Lower leg skin (tissue), 4 donors: ENCODE measurements around the gene AP3D1. TPM values are rescaled to one million over a fixed set of nuclear protein-coding genes. Genes with fewer than 3 reads are reported as not detected.

Experiments
- DNase-seq, 2 donors: peaks; one replicate each; pipeline ENCODE4 v3.0.0-alpha.2; 2019; ENCODE audit warnings: low spot score in 2 of 2
- H3K4me3 ChIP-seq: fragments of 200-600 bp; sonication (generic); 2 replicates; pipeline ENCODE4 v1.5.1; 2017; ENCODE audit warnings: mild to moderate bottlenecking, low read depth; ENCODE audit not compliant: poor library complexity, severe bottlenecking
- POLR2A ChIP-seq, 2 donors: fragments of 450-650 bp; IDR thresholded peaks; one replicate each; pipeline ENCODE4 v1.6.1; 2016 to 2017; ENCODE audit warnings: antibody characterized with exemption in 2 of 2, mild to moderate bottlenecking in 1 of 2, moderate library complexity in 1 of 2
- WGBS, 2 donors: methylation state at CpG; one replicate each; pipeline ENCODE4 v1.1.5; 2018; 5-methylcytosine and 5-hydroxymethylcytosine counted together
- intact Hi-C: fragments of 100-400 bp; cut with DNase I; formaldehyde crosslinking; loops from one replicate; pipeline ENCODE4 v1.15.0; 2023; ENCODE audit warnings: low total_unique reads
- total RNA-seq, 4 donors: library from RNA; depleted of rRNA; stranded (reverse); fragments of >200 nt; gene quantifications; one replicate each; pipeline ENCODE4 v1.1.0, GENCODE V29; 2016
- TF ChIP-seq, protein P1 (sequence below), 3 donors: fragments of 450-650 bp; IDR thresholded peaks; one replicate each; pipeline ENCODE4 v1.5.1; 2016; ENCODE audit warnings: antibody characterized with exemption in 3 of 3, mild to moderate bottlenecking in 3 of 3, moderate library complexity in 2 of 3

Gene AP3D1
- total RNA-seq, 4 donors from 2014 or later, result 46.5 to 84.7 (median 71.8) TPM

- WGBS, 2 donors, result 98 to 100% methylated on average over 1 to 7 of the region's 13 CpGs
- TF ChIP-seq POLR2A (IDR thresholded peaks at IDR 0.05), result no peak
- TF ChIP-seq, protein P1, sequence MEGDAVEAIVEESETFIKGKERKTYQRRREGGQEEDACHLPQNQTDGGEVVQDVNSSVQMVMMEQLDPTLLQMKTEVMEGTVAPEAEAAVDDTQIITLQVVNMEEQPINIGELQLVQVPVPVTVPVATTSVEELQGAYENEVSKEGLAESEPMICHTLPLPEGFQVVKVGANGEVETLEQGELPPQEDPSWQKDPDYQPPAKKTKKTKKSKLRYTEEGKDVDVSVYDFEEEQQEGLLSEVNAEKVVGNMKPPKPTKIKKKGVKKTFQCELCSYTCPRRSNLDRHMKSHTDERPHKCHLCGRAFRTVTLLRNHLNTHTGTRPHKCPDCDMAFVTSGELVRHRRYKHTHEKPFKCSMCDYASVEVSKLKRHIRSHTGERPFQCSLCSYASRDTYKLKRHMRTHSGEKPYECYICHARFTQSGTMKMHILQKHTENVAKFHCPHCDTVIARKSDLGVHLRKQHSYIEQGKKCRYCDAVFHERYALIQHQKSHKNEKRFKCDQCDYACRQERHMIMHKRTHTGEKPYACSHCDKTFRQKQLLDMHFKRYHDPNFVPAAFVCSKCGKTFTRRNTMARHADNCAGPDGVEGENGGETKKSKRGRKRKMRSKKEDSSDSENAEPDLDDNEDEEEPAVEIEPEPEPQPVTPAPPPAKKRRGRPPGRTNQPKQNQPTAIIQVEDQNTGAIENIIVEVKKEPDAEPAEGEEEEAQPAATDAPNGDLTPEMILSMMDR (IDR thresholded peaks at IDR 0.05), result no peak
- DNase-seq, result no peak
Observed at GRCh38 chr19:2110822-2111221, 40.5 kb downstream of the AP3D1 start.

GRCh38 chr19:2109046-2109864, 42.1 kb downstream of the AP3D1 start:
- intact Hi-C loops, result no loop called here
- 86 to 91% methylated on average over 29 to 30 of the region's 31 CpGs for WGBS, 2 donors
- TF ChIP-seq POLR2A (IDR thresholded peaks at IDR 0.05), result no peak
- TF ChIP-seq, protein P1 (IDR thresholded peaks at IDR 0.05), result no peak
- no peak overlapping the region for H3K4me3 ChIP-seq
- no peak for DNase-seq

More at GRCh38 chr19:2110822-2111221, 40.5 kb downstream of the AP3D1 start:
- intact Hi-C loops, result no loop called here
- no peak overlapping the region for H3K4me3 ChIP-seq

- no peak overlapping the region for H3K4me3 ChIP-seq
- TF ChIP-seq, protein P1 (IDR thresholded peaks at IDR 0.05), result no peak
- TF ChIP-seq POLR2A (IDR thresholded peaks at IDR 0.05), result no peak
- intact Hi-C loops, result no loop called here
- DNase-seq, result no peak
- WGBS, 2 donors, result 89 to 95% methylated on average over 19 to 22 of the region's 23 CpGs
Observed at GRCh38 chr19:2108251-2109016, 42.9 kb downstream of the AP3D1 start.

GRCh38 chr19:2103045-2103707, 48.2 kb downstream of the AP3D1 start:
- TF ChIP-seq POLR2A (IDR thresholded peaks at IDR 0.05), result no peak
- TF ChIP-seq, protein P1 (IDR thresholded peaks at IDR 0.05), result no peak
- WGBS, 2 donors, result 82 to 86% methylated on average over 20 of the region's 20 CpGs
- no peak for DNase-seq
- intact Hi-C loops, result no loop called here
- H3K4me3 ChIP-seq, result no peak overlapping the region

- intact Hi-C loops, result no loop called here
- no peak for DNase-seq
- TF ChIP-seq, protein P1 (IDR thresholded peaks at IDR 0.05), result no peak
- TF ChIP-seq POLR2A (IDR thresholded peaks at IDR 0.05), result no peak
- no peak overlapping the region for H3K4me3 ChIP-seq
- 83 to 91% methylated on average over 45 of the region's 45 CpGs for WGBS, 2 donors
Observed at GRCh38 chr19:2101417-2102335, 49.7 kb downstream of the AP3D1 start.
